ENCODE results near the gene ZNF454.

GRCh38 chr5:178983728-178984127, 42.7 kb downstream of the ZNF454 start:
- TF ChIP-seq, protein P1, sequence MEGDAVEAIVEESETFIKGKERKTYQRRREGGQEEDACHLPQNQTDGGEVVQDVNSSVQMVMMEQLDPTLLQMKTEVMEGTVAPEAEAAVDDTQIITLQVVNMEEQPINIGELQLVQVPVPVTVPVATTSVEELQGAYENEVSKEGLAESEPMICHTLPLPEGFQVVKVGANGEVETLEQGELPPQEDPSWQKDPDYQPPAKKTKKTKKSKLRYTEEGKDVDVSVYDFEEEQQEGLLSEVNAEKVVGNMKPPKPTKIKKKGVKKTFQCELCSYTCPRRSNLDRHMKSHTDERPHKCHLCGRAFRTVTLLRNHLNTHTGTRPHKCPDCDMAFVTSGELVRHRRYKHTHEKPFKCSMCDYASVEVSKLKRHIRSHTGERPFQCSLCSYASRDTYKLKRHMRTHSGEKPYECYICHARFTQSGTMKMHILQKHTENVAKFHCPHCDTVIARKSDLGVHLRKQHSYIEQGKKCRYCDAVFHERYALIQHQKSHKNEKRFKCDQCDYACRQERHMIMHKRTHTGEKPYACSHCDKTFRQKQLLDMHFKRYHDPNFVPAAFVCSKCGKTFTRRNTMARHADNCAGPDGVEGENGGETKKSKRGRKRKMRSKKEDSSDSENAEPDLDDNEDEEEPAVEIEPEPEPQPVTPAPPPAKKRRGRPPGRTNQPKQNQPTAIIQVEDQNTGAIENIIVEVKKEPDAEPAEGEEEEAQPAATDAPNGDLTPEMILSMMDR (IDR thresholded peaks at IDR 0.05) = no peak
- TF ChIP-seq POLR2AphosphoS5 (IDR thresholded peaks at IDR 0.05) = no peak

All from stomach (tissue), 4 donors.